H9 (cell line): ENCODE results near the gene RPUSD3. TPM values are rescaled to one million over a fixed set of nuclear protein-coding genes. Genes with fewer than 3 reads are reported as not detected.

ENCODE experiments used
- DNase-seq: peaks from one replicate; pipeline ENCODE4 v3.0.0-alpha.2; 2017
- H2AFZ ChIP-seq: one replicate; pipeline ENCODE4 v1.6.1; 2013; ENCODE audit warnings: mild to moderate bottlenecking, low read length, control low read depth, moderate library complexity
- H2AK5ac ChIP-seq: 2 replicates; pipeline ENCODE4 v1.6.1; 2013; ENCODE audit warnings: low read length, control low read depth, mixed read lengths; ENCODE audit not compliant: insufficient read length
- H2BK120ac ChIP-seq: one replicate; pipeline ENCODE4 v1.6.1; 2013; ENCODE audit warnings: low read depth, mild to moderate bottlenecking, low read length, control low read depth, inconsistent platforms; ENCODE audit not compliant: poor library complexity, severe bottlenecking
- H2BK12ac ChIP-seq: 2 replicates; pipeline ENCODE4 v1.6.1; 2013; ENCODE audit warnings: low read length, control low read depth, mixed read lengths, low read depth; ENCODE audit not compliant: insufficient read length
- H2BK15ac ChIP-seq: 2 replicates; pipeline ENCODE4 v1.6.1; 2013; ENCODE audit warnings: low read depth, low read length, control low read depth
- H2BK20ac ChIP-seq: one replicate; pipeline ENCODE4 v1.6.1; 2013; ENCODE audit warnings: low read depth, mild to moderate bottlenecking, low read length, control low read depth, inconsistent platforms; ENCODE audit not compliant: poor library complexity, severe bottlenecking
- H2BK5ac ChIP-seq: 2 replicates; pipeline ENCODE4 v1.6.1; 2013; ENCODE audit warnings: low read length, control low read depth, mixed read lengths; ENCODE audit not compliant: insufficient read length
- H3K14ac ChIP-seq: 2 replicates; pipeline ENCODE4 v1.6.1; 2013; ENCODE audit warnings: low read length, control low read depth; ENCODE audit not compliant: insufficient read depth
- H3K18ac ChIP-seq: 2 replicates; pipeline ENCODE4 v1.6.1; 2013; ENCODE audit warnings: low read depth, mild to moderate bottlenecking, mixed read lengths, low read length, control low read depth; ENCODE audit not compliant: insufficient read length
- H3K23ac ChIP-seq: 2 replicates; pipeline ENCODE4 v1.6.1; 2013; ENCODE audit warnings: low read length, control low read depth, mixed read lengths, low read depth; ENCODE audit not compliant: insufficient read length
- H3K23me2 ChIP-seq: 2 replicates; pipeline ENCODE4 v1.6.1; 2013; ENCODE audit warnings: low read depth, mild to moderate bottlenecking, mixed read lengths, low read length, control low read depth; ENCODE audit not compliant: insufficient read length, poor library complexity, severe bottlenecking
- H3K27ac ChIP-seq: 2 replicates; pipeline ENCODE4 v1.5.1; 2013; ENCODE audit warnings: low read length, control low read depth, mixed read lengths, low read depth; ENCODE audit not compliant: insufficient read length
- H3K27me3 ChIP-seq: 2 replicates; pipeline ENCODE4 v1.6.1; 2013; ENCODE audit warnings: low read length, control low read depth, inconsistent platforms; ENCODE audit not compliant: insufficient read depth
- H3K4ac ChIP-seq: 2 replicates; pipeline ENCODE4 v1.6.1; 2013; ENCODE audit warnings: low read depth, mild to moderate bottlenecking, control low read depth, inconsistent platforms, low read length, moderate library complexity
- H3K4me1 ChIP-seq: 2 replicates; pipeline ENCODE4 v1.6.1; 2013; ENCODE audit warnings: low read length, control low read depth, inconsistent platforms; ENCODE audit not compliant: insufficient read depth
- H3K4me2 ChIP-seq: 2 replicates; pipeline ENCODE4 v1.6.1; 2013; ENCODE audit warnings: low read length, control low read depth, mixed read lengths; ENCODE audit not compliant: insufficient read length, insufficient read depth
- H3K56ac ChIP-seq: 2 replicates; pipeline ENCODE4 v1.6.1; 2013; ENCODE audit warnings: low read depth, mild to moderate bottlenecking, mixed read lengths, low read length, control low read depth; ENCODE audit not compliant: insufficient read length
- H3K79me1 ChIP-seq: 2 replicates; pipeline ENCODE4 v1.6.1; 2013; ENCODE audit warnings: low read depth, mild to moderate bottlenecking, moderate library complexity, low read length, control low read depth, inconsistent platforms; ENCODE audit not compliant: insufficient read depth, poor library complexity, severe bottlenecking
- H3K79me2 ChIP-seq: 2 replicates; pipeline ENCODE4 v1.6.1; 2013; ENCODE audit warnings: low read length, control low read depth, inconsistent platforms; ENCODE audit not compliant: insufficient read depth
- H3K9ac ChIP-seq: 2 replicates; pipeline ENCODE4 v1.6.1; 2013; ENCODE audit warnings: low read length, control low read depth, mixed read lengths; ENCODE audit not compliant: insufficient read length; ENCODE audit errors: extremely low read depth
- H3K9me3 ChIP-seq: one replicate; pipeline ENCODE4 v1.6.1; 2013; ENCODE audit warnings: low read depth, low read length, inconsistent platforms; ENCODE audit not compliant: control insufficient read depth
- H3T11ph ChIP-seq: one replicate; pipeline ENCODE4 v1.6.1; 2013; ENCODE audit warnings: mild to moderate bottlenecking, low read length, control low read depth, inconsistent platforms
- H4K20me1 ChIP-seq: one replicate; pipeline ENCODE4 v1.6.1; 2013; ENCODE audit not compliant: control insufficient read depth, insufficient read length, insufficient read depth
- H4K5ac ChIP-seq: 2 replicates; pipeline ENCODE4 v1.6.1; 2013; ENCODE audit warnings: low read depth, mild to moderate bottlenecking, mixed read lengths, low read length, control low read depth; ENCODE audit not compliant: insufficient read length
- H4K8ac ChIP-seq: replicated peaks from 2 replicates; pipeline ENCODE4 v1.6.1; 2013; ENCODE audit warnings: low read length, control low read depth, mixed read lengths, low read depth; ENCODE audit not compliant: insufficient read length
- H4K91ac ChIP-seq: 2 replicates; pipeline ENCODE4 v1.6.1; 2013; ENCODE audit warnings: low read depth, mild to moderate bottlenecking, moderate library complexity, mixed read lengths, low read length, control low read depth; ENCODE audit not compliant: insufficient read length
- H3K27ac Mint-ChIP-seq, 3 experiments: 2 replicates in 2 of 3; 3 replicates in 1 of 3; pipeline ENCODE4 v1.8.0; 2020 to 2021; ENCODE audit warnings: mixed read lengths in 3 of 3, mild to moderate bottlenecking in 1 of 3, moderate library complexity in 1 of 3
- H3K27me3 Mint-ChIP-seq: 2 replicates; pipeline ENCODE4 v1.8.0; 2021; ENCODE audit warnings: low read depth, mild to moderate bottlenecking, moderate library complexity, mixed read lengths
- H3K36me3 Mint-ChIP-seq, 3 experiments: 2 replicates in 2 of 3; 3 replicates in 1 of 3; pipeline ENCODE4 v1.8.0; 2020 to 2021; ENCODE audit warnings: low read depth in 3 of 3, mixed read lengths in 3 of 3; ENCODE audit not compliant: insufficient read depth in 1 of 3
- H3K4me1 Mint-ChIP-seq, 2 experiments: 2 replicates each; pipeline ENCODE4 v1.8.0; 2020; ENCODE audit warnings: mixed read lengths in 2 of 2
- H3K4me3 Mint-ChIP-seq, 2 experiments: 2 replicates in 1 of 2; 3 replicates in 1 of 2; pipeline ENCODE4 v1.8.0; 2020 to 2021; ENCODE audit warnings: mild to moderate bottlenecking in 2 of 2, mixed read lengths in 2 of 2, moderate library complexity in 1 of 2
- H3K9me3 Mint-ChIP-seq, 2 experiments: 2 replicates in 1 of 2; 3 replicates in 1 of 2; pipeline ENCODE4 v1.8.0; 2020; ENCODE audit warnings: mild to moderate bottlenecking in 2 of 2, mixed read lengths in 2 of 2, moderate library complexity in 1 of 2
- WGBS: extraction: QIAGEN DNeasy Blood & Tissue Kit; methylation state at CpG from one replicate; pipeline ENCODE4 v1.1.7; 2013; ENCODE audit warnings: missing lambda C conversion rate, low lambda C conversion rate, mixed read lengths; ENCODE audit not compliant: insufficient read length; ENCODE audit errors: extremely low coverage; 5-methylcytosine and 5-hydroxymethylcytosine counted together
- total RNA-seq: library from RNA; stranded (reverse); gene quantifications from 2 replicates; pipeline ENCODE4 v1.2.1, GENCODE V29; 2021
- TF ChIP-seq, protein P1 (sequence below): fragments of 200-600 bp; sonication (generic); conservative IDR thresholded peaks from 3 replicates; pipeline ENCODE4 v1.8.0; 2021; ENCODE audit warnings: antibody characterized with exemption, mild to moderate bottlenecking

Gene RPUSD3
- total RNA-seq, 1 experiment from 2014 or later, result 59.5 TPM

DNA sequence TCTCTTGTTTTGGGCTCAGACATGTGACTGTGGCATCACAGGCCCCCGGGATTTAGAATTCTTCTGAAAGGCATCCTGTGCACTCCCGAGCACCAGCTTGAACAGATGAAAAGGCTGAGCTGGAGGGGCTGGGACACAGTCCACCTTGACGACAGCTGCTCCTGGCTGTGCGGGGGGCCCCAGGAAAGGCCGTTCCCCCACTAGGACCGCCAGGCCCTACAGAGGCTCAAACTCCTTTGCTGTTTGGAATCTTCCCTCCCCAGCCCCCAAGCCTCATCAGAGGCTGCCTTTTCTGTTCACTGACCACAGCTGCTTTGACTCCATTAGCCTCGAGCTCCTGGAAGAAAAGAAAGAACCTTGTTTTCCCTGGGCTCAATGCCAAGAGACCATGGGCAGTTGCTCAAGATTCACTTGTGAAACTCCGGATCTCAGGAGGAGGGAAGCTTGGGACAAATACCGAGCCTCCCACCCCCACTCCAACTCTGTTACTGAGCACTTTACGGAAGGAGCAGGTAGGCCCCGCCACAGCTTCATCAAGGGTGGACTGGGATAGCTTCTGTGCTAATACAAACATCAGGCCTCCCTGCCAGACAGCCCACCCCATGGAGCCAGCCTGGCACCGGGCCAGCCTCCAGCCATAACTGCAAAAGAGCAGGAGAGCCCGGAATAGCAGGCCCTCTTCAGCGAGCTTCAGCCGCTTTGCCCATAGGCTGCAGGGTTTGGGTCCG, 20.6 kb upstream of the RPUSD3 start:
- Histone ChIP-seq H2AK5ac (no peak overlapping the region), H2BK120ac (no peak overlapping the region), H3K79me2 (no peaks in the 10 kb centered on the region), H3K4me2 (no peak overlapping the region), H3K23me2 (peaks cover 5% of the 10 kb centered on the region), H3K9ac (no peak overlapping the region), H2BK20ac (no peak overlapping the region), H3K27ac (no peak overlapping the region), H2BK15ac (no peak overlapping the region), H3K4me1 (no peaks in the 10 kb centered on the region), H3K56ac (no peak overlapping the region), H3K27me3 (no peaks in the 10 kb centered on the region; the same call in 1 of the 2 replicates), H2BK12ac (no peak overlapping the region), H2BK5ac (no peak overlapping the region), H4K20me1 (no peaks in the 10 kb centered on the region), H4K8ac (no peak overlapping the region), H3K14ac (no peak overlapping the region), H4K91ac (no peak overlapping the region), H3K18ac (no peak overlapping the region), H3K4ac (no peak overlapping the region), H3K79me1 (no peaks in the 10 kb centered on the region), H3K23ac (no peak overlapping the region), H4K5ac (no peak overlapping the region), H2AFZ (no peak overlapping the region), H3K9me3 (no peaks in the 10 kb centered on the region), H3T11ph (no peak overlapping the region)
- Mint-ChIP-seq H3K27me3 (peaks cover 31% of the 10 kb centered on the region), H3K9me3 (no peaks in the 10 kb centered on the region), H3K4me3 (peak overlapping the region in 1 of 2 experiments; percentile 32; a peak in 1 of 5 replicates), H3K36me3 (no peaks in the 10 kb centered on the region), H3K4me1 (peaks cover 12 to 20% of the 10 kb centered on the region in 2 experiments), H3K27ac (no peak overlapping the region)
- TF ChIP-seq, protein P1, sequence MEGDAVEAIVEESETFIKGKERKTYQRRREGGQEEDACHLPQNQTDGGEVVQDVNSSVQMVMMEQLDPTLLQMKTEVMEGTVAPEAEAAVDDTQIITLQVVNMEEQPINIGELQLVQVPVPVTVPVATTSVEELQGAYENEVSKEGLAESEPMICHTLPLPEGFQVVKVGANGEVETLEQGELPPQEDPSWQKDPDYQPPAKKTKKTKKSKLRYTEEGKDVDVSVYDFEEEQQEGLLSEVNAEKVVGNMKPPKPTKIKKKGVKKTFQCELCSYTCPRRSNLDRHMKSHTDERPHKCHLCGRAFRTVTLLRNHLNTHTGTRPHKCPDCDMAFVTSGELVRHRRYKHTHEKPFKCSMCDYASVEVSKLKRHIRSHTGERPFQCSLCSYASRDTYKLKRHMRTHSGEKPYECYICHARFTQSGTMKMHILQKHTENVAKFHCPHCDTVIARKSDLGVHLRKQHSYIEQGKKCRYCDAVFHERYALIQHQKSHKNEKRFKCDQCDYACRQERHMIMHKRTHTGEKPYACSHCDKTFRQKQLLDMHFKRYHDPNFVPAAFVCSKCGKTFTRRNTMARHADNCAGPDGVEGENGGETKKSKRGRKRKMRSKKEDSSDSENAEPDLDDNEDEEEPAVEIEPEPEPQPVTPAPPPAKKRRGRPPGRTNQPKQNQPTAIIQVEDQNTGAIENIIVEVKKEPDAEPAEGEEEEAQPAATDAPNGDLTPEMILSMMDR, result no peak
- WGBS, result no CpG with 5 or more reads among the region's 16 CpGs
- DNase-seq, result no peak
